ENCODE results near the gene MXD3. TPM values are rescaled to one million over a fixed set of nuclear protein-coding genes. Genes with fewer than 3 reads are reported as not detected.
A peak's percentile ranks its signal among the peaks of the same experiment; 100 is the strongest.

MXD3 gene
- total and polyA plus RNA-seq, 2 donors (not counting 3 experiments of a cell fraction or from before 2014, with no cell fraction given) = 38.4 to 44.2 TPM

DNA sequence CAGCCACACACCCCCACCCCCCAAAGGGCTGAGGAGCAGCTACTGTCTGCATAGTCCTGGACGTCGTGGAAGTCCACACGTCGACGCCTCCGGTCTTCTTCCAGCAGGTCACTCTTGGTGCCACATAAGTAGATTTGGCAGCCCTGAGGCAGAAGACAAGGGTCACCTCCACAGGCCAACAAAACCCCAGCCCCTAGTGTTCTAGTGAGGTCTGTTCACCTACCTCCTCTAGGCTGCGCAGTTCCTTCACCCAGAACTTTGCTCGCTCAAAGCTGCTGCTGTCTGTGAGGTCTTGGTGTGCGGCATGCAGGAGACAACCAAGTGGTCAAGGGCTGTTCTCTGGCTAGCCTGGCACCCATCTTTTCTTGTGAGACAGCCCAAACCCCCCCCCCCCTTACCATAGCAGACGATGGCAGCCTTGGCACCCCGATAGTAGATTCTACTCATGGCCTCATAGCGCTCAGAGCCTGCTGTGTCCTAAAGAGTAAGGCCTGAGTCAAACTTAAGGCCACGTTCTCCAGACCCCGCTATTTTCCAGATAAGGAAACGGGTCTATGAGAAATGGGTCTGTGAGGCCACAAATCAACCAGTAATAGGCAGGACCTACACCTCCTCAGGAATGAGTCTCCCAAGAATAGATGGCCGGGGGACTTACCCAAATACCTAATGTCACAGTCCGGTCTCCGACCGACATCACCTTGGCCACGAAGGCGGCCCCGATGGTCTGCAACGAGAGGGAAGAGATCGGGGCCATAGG lies 9.2 kb downstream of the MXD3 start:
- BruUV-seq (replicated peaks) = TSS peak; percentile 19

More for the DNA sequence above, 9.2 kb downstream of the MXD3 start:
- FAIRE-seq (no peak), DNase-seq (ENCODE audit: low read depth, low spot score) (no peak)
- ChIA-PET POLR2A (no interaction called here), CTCF (interaction anchor here (0.9 to 4.8 kb wide), 4 partner anchors 7 to 191 kb away, joined by 3 to 30 read pairs (median 5); no protein-coding TSS in a partner anchor)
- Histone ChIP-seq H3K4me1 (ENCODE audit: control insufficient read depth, extremely low read depth, insufficient read depth, low read length) (peaks cover 35% of the 10 kb centered on the region), H3K9me1 (replicated peaks; ENCODE audit: control insufficient read depth, extremely low read depth, insufficient read depth, low read length) (no peaks in the 10 kb centered on the region), H3K9me3 (replicated peaks; ENCODE audit: control insufficient read depth, insufficient read depth, low read length) (no peaks in the 10 kb centered on the region), H3K4me3 (replicated peaks in 1 of 3; ENCODE audit: insufficient read depth in 1 of 3, low read depth in 1 of 3, low read length in 3 of 3) (peak overlapping the region; percentile 58 to 87 (median 80)), H3K27ac (ENCODE audit: insufficient read depth, low read depth, low read length) (no peak overlapping the region), H3K36me3 (ENCODE audit: control insufficient read depth in 2 of 2, extremely low read depth in 1 of 2, insufficient read depth in 2 of 2, low read length in 2 of 2) (peaks cover 0 to 21% of the 10 kb centered on the region in 2 experiments), H3K27me3 (ENCODE audit: control insufficient read depth in 2 of 2, insufficient read depth in 2 of 2, low read length in 2 of 2) (no peaks in the 10 kb centered on the region), H3K9ac (replicated peaks; ENCODE audit: extremely low read depth, insufficient read depth, low read length) (peak overlapping the region; percentile 85), H3K4me2 (ENCODE audit: insufficient read depth, low read length) (peak overlapping the region; percentile 65), H4K20me1 (replicated peaks; ENCODE audit: control insufficient read depth, extremely low read depth, insufficient read depth, low read length) (no peaks in the 10 kb centered on the region), H3K79me2 (ENCODE audit: control insufficient read depth, insufficient read depth, low read length) (peaks cover 36% of the 10 kb centered on the region), H2AFZ (ENCODE audit: low read depth, low read length) (no peak overlapping the region)
- dilution Hi-C loops (cut with MboI; ENCODE audit: extremely low pct_ligation_motif_present, low sequenced_read_pairs) (no loop called here), intact Hi-C loops (cut with micrococcal nuclease) (loop anchor here (1.0 to 5.0 kb wide), 2 partner anchors 10 to 170 kb away; partner anchors contain the start of gene NSD1)
- TF ChIP-seq EZH2 (IDR thresholded peaks at IDR 0.05; ENCODE audit: borderline replicate concordance, low read depth, low read length, severe bottlenecking) (no peak), JUN (IDR thresholded peaks at IDR 0.05; ENCODE audit: borderline replicate concordance, insufficient read depth, insufficient read length, low read depth) (no peak), POLR2A (IDR thresholded peaks at IDR 0.05; ENCODE audit: low read depth, low read length) (no peak), FOS (IDR thresholded peaks at IDR 0.05; ENCODE audit: borderline replicate concordance, insufficient read depth, low read length) (no peak), MYC (IDR thresholded peaks at IDR 0.05; ENCODE audit: low read depth, low read length) (no peak)
- TF ChIP-seq, protein P1, sequence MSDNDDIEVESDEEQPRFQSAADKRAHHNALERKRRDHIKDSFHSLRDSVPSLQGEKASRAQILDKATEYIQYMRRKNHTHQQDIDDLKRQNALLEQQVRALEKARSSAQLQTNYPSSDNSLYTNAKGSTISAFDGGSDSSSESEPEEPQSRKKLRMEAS (IDR thresholded peaks at IDR 0.05; ENCODE audit: insufficient read depth, insufficient read length) = no peak
- TF ChIP-seq, protein P2, sequence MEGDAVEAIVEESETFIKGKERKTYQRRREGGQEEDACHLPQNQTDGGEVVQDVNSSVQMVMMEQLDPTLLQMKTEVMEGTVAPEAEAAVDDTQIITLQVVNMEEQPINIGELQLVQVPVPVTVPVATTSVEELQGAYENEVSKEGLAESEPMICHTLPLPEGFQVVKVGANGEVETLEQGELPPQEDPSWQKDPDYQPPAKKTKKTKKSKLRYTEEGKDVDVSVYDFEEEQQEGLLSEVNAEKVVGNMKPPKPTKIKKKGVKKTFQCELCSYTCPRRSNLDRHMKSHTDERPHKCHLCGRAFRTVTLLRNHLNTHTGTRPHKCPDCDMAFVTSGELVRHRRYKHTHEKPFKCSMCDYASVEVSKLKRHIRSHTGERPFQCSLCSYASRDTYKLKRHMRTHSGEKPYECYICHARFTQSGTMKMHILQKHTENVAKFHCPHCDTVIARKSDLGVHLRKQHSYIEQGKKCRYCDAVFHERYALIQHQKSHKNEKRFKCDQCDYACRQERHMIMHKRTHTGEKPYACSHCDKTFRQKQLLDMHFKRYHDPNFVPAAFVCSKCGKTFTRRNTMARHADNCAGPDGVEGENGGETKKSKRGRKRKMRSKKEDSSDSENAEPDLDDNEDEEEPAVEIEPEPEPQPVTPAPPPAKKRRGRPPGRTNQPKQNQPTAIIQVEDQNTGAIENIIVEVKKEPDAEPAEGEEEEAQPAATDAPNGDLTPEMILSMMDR (IDR thresholded peaks at IDR 0.05; ENCODE audit: extremely low read depth in 1 of 2, insufficient read depth in 1 of 2, low read depth in 1 of 2, low read length in 2 of 2) = no peak

Data from endothelial cell of umbilical vein (primary cell).